GM23338 (cell line): Measurements from ENCODE around the gene SSH3.

Experiments used
- CREB1 ChIP-seq: fragments of 250-450 bp; sonication (Bioruptor Pico); IDR thresholded peaks from 2 replicates; pipeline ENCODE4 v1.5.0; 2020; ENCODE audit warnings: low read depth, mild to moderate bottlenecking, moderate library complexity
- CTCF ChIP-seq, 2 experiments: fragments of 200-600 bp in 1 of 2; sonication (generic) in 1 of 2; conservative IDR thresholded peaks; 2 replicates each; pipeline versions ENCODE4 v1.5.1 to v1.6.1; 2016 to 2017; ENCODE audit warnings: antibody characterized with exemption in 2 of 2, low read depth in 2 of 2, mild to moderate bottlenecking in 2 of 2, moderate library complexity in 1 of 2
- ETS1 ChIP-seq: IDR thresholded peaks from 2 replicates; pipeline ENCODE4 v1.6.1; 2016; ENCODE audit warnings: antibody characterized with exemption
- EZH2 ChIP-seq: fragments of 200-600 bp; sonication (generic); IDR thresholded peaks from one replicate; pipeline ENCODE4 v1.8.0; 2017; ENCODE audit warnings: antibody characterized with exemption, mild to moderate bottlenecking, low read depth; ENCODE audit not compliant: unreplicated experiment
- EZH2phosphoT487 ChIP-seq: fragments of 200-600 bp; sonication (generic); IDR thresholded peaks from one replicate; pipeline ENCODE4 v1.8.1; 2018; ENCODE audit warnings: antibody characterized with exemption; ENCODE audit not compliant: unreplicated experiment
- NANOG ChIP-seq: IDR thresholded peaks from 2 replicates; pipeline ENCODE4 v1.6.1; 2016; ENCODE audit warnings: antibody characterized with exemption, borderline replicate concordance
- POLR2AphosphoS5 ChIP-seq: IDR thresholded peaks from 2 replicates; pipeline ENCODE4 v1.6.1; 2016; ENCODE audit warnings: antibody characterized with exemption, low read depth
- REST ChIP-seq: IDR thresholded peaks from one replicate; pipeline ENCODE4 v1.6.1; 2018; ENCODE audit warnings: antibody characterized with exemption; ENCODE audit not compliant: unreplicated experiment
- STAT1 ChIP-seq: IDR thresholded peaks from one replicate; pipeline ENCODE4 v1.6.1; 2016; ENCODE audit warnings: antibody characterized with exemption; ENCODE audit not compliant: unreplicated experiment
- ZNF114 ChIP-seq: fragments of 250-450 bp; sonication (Bioruptor Pico); IDR thresholded peaks from 2 replicates; pipeline ENCODE4 v1.5.0; 2020; ENCODE audit warnings: mild to moderate bottlenecking, moderate library complexity
- ZNF331 ChIP-seq: fragments of 250-450 bp; sonication (Bioruptor Pico); IDR thresholded peaks from 2 replicates; pipeline ENCODE4 v1.5.0; 2020; ENCODE audit warnings: low read depth, mild to moderate bottlenecking, moderate library complexity

GRCh38 chr11:67355023-67355793, 51.9 kb downstream of the SSH3 start:
- TF ChIP-seq EZH2phosphoT487 = no peak
- no peak for TF ChIP-seq CTCF (conservative IDR thresholded peaks at IDR 0.05; ENCODE audit: low read depth in 2 of 2)
- no peak for TF ChIP-seq CREB1
- no peak for TF ChIP-seq EZH2
- no peak for TF ChIP-seq POLR2AphosphoS5
- TF ChIP-seq NANOG = no peak
- no peak for TF ChIP-seq REST
- no peak for TF ChIP-seq ZNF331
- no peak for TF ChIP-seq ZNF114 (CRISPR knock-in tag)
- TF ChIP-seq ETS1 = no peak
- no peak for TF ChIP-seq STAT1
